ENCODE results near the gene SLC34A1. TPM values are rescaled to one million over a fixed set of nuclear protein-coding genes. Genes with fewer than 3 reads are reported as not detected.

Gene SLC34A1
- total RNA-seq, 1 donor: not detected

- TF ChIP-seq CTCF (IDR thresholded peaks at IDR 0.05; ENCODE audit: insufficient read depth, low read length): no peak
- H3K4me3 ChIP-seq (ENCODE audit: low read depth, low read length): peak overlapping the region; percentile 69
- DNase-seq (ENCODE audit: low read depth): no peak
Measured at GRCh38 chr5:177403102-177403791, 19.0 kb downstream of the SLC34A1 start.

DNA sequence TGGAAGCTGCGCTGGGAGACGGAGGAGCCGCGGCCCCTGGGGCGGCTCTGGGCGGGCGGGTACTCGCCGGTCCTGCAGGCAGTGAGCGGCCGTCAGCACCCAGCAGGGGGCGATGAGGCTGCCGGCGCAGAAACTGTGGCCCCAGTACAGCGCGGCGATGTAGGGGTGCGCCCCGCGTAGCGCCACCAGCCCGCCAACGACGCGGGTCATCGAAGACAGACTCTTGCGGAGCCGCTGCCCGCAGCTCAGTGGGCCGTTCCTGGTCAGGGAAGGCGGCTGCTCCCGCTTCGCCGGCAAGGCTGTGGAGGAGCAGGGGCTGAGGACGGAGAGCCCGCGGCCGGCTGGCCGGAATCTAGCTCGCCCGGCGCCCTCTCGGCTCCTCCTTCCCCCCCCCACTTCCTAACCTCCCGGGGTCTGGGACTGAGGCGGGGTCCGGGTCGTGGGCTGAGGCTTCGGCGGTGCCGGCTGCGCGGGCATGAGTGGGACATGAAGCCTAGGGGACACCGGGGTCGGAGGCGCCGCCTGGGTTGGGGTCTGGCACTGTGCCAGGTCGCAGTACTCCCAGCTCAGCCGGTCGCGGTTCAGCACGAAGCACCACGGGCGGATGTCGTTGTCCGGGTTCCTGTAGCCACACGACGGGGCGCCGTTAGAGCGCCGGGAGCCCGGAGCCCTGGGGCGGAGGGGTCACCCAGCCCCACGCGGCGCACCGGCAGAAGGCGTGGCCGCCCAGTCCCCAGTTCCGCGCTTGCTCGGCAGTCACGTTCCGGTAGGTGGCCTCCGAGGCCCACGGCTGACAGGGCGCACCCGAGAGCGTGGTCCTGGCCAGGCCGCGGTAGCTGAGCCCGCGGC lies 19.8 kb downstream of the SLC34A1 start:
- peak; percentile 75 for DNase-seq (ENCODE audit: low read depth)
- peak; percentile 68 for TF ChIP-seq CTCF (IDR thresholded peaks at IDR 0.05; ENCODE audit: insufficient read depth, low read length)
- H3K4me3 ChIP-seq (ENCODE audit: low read depth, low read length): peak overlapping the region; percentile 69

DNA sequence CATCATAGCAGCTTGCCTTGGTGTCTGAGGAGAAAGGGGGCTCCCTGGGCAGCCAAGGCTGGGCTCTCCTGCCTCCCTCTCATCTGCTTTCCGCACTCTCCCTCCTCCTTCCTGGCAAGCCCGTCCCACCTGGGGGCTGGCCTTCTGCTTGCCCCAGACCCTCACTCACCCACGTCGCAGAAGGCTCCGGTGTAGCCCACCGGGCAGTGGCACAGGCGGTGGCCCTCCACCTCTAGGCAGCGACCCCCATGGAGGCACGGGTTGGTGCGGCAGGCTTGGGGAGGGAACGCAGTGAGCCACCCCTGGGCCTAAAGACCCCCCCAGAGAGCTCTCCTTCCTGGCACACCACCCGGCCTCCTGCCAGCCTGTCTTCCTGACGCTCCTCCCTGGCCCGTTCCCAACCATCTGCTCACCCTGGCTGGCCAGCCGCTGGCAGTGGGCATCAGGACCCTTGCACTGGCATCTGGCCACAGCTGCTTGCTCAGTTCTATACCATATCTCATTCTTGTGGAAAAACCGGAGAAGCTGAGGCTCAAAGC lies 20.5 kb downstream of the SLC34A1 start:
- H3K4me3 ChIP-seq (ENCODE audit: low read depth, low read length): peak overlapping the region; percentile 69
- TF ChIP-seq CTCF (IDR thresholded peaks at IDR 0.05; ENCODE audit: insufficient read depth, low read length): no peak
- no peak for DNase-seq (ENCODE audit: low read depth)

DNA sequence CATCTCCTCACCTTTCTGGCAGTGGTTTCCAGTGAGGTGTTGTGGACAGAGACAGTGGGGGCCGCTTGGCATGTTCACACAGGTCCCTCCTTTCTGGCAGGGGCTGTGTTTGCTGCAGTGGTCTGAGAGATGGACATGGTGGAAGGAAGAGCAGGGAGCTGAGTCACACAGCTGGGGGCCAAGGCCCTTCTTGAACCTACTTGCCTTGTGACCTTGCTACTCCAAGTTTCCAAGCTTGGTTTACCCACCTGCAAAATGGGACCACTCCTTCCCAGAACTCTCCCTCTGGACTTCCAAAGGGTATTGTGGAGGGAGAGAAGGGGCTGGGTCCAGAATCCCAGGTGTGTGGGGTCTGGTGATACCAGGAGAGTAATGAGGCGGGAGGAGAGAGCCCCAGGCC lies 21.1 kb downstream of the SLC34A1 start:
- no peak for TF ChIP-seq CTCF (IDR thresholded peaks at IDR 0.05; ENCODE audit: insufficient read depth, low read length)
- DNase-seq (ENCODE audit: low read depth): no peak
- H3K4me3 ChIP-seq (ENCODE audit: low read depth, low read length): no peak overlapping the region

DNA sequence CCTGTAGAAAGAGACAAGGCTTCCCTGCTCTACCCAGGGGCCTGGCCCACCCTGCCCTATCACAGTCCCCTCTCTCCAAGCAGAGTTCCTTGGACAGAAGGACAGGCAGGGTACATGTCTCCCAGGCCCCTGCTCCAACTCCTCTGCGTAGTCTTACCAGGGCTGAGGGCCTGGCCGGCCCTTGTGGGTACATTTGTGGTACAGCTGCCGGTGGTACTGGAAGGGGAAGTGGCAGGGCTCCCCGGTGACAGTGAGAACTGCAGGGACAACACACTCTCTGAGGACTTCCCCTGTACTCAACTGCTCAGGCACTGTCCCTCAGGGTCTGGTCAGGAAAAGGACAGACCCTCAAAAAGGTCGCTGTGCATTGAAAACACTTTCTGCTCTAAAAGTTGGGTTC lies 21.6 kb downstream of the SLC34A1 start:
- TF ChIP-seq CTCF (IDR thresholded peaks at IDR 0.05; ENCODE audit: insufficient read depth, low read length): no peak
- no peak overlapping the region for H3K4me3 ChIP-seq (ENCODE audit: low read depth, low read length)
- DNase-seq (ENCODE audit: low read depth): no peak

- no peak within 1 kb of the TSS for H3K4me3 ChIP-seq (ENCODE audit: low read depth, low read length)
- DNase-seq (ENCODE audit: low read depth): no peak
- TF ChIP-seq CTCF (IDR thresholded peaks at IDR 0.05; ENCODE audit: insufficient read depth, low read length): no peak
Measured at GRCh38 chr5:177409043-177409801, 25.0 kb downstream of the SLC34A1 start, which contains the start of gene F12. Gene F12 (minus strand): TSS chr5:177409564. CDS start chr5:177409527, 37 bp downstream.
